ENCODE results near the gene COL6A1.

Gene COL6A1

GRCh38 chr21:46035809-46036695 is 54.5 kb downstream of the COL6A1 start:
- Histone ChIP-seq H3K9me3 (ENCODE audit: control insufficient read depth, low read depth, low read length) (no peaks in the 10 kb centered on the region), H3K27ac (ENCODE audit: low read length) (no peak overlapping the region), H3K4me1 (ENCODE audit: control insufficient read depth, low read depth, low read length) (no peaks in the 10 kb centered on the region), H3K36me3 (ENCODE audit: control insufficient read depth, low read depth, low read length) (no peaks in the 10 kb centered on the region), H3K9ac (ENCODE audit: low read length) (no peak overlapping the region), H3K4me3 (ENCODE audit: low read length) (no peak overlapping the region), H3K27me3 (ENCODE audit: control insufficient read depth, insufficient read depth, low read length) (no peaks in the 10 kb centered on the region)

- Histone ChIP-seq H3K9me3 (ENCODE audit: control insufficient read depth, low read depth, low read length) (no peaks in the 10 kb centered on the region), H3K9ac (ENCODE audit: low read length) (no peak overlapping the region), H3K27me3 (ENCODE audit: control insufficient read depth, insufficient read depth, low read length) (no peaks in the 10 kb centered on the region), H3K36me3 (ENCODE audit: control insufficient read depth, low read depth, low read length) (no peaks in the 10 kb centered on the region), H3K4me1 (ENCODE audit: control insufficient read depth, low read depth, low read length) (no peaks in the 10 kb centered on the region), H3K27ac (ENCODE audit: low read length) (no peak overlapping the region), H3K4me3 (ENCODE audit: low read length) (no peak overlapping the region)
Measured at GRCh38 chr21:46036696-46037330, 55.2 kb downstream of the COL6A1 start.

GRCh38 chr21:46037331-46038325 is 56.1 kb downstream of the COL6A1 start:
- Histone ChIP-seq H3K36me3 (ENCODE audit: control insufficient read depth, low read depth, low read length) (no peaks in the 10 kb centered on the region), H3K27ac (ENCODE audit: low read length) (no peak overlapping the region), H3K9ac (ENCODE audit: low read length) (no peak overlapping the region), H3K4me3 (ENCODE audit: low read length) (no peak overlapping the region), H3K9me3 (ENCODE audit: control insufficient read depth, low read depth, low read length) (no peaks in the 10 kb centered on the region), H3K4me1 (ENCODE audit: control insufficient read depth, low read depth, low read length) (peaks cover under 1% of the 10 kb centered on the region), H3K27me3 (ENCODE audit: control insufficient read depth, insufficient read depth, low read length) (no peaks in the 10 kb centered on the region)

GRCh38 chr21:46038341-46038829 is 56.8 kb downstream of the COL6A1 start:
- H3K27me3 ChIP-seq (ENCODE audit: control insufficient read depth, insufficient read depth, low read length) = no peaks in the 10 kb centered on the region
- H3K4me1 ChIP-seq (ENCODE audit: control insufficient read depth, low read depth, low read length) = peaks cover 5% of the 10 kb centered on the region
- H3K9ac ChIP-seq (ENCODE audit: low read length) = no peak overlapping the region
- no peak overlapping the region for H3K27ac ChIP-seq (ENCODE audit: low read length)
- no peaks in the 10 kb centered on the region for H3K36me3 ChIP-seq (ENCODE audit: control insufficient read depth, low read depth, low read length)
- no peaks in the 10 kb centered on the region for H3K9me3 ChIP-seq (ENCODE audit: control insufficient read depth, low read depth, low read length)
- no peak overlapping the region for H3K4me3 ChIP-seq (ENCODE audit: low read length)

- Histone ChIP-seq H3K27me3 (ENCODE audit: control insufficient read depth, insufficient read depth, low read length) (no peaks in the 10 kb centered on the region), H3K4me1 (ENCODE audit: control insufficient read depth, low read depth, low read length) (peaks cover 5% of the 10 kb centered on the region), H3K4me3 (ENCODE audit: low read length) (no peak overlapping the region), H3K9ac (ENCODE audit: low read length) (no peak overlapping the region), H3K36me3 (ENCODE audit: control insufficient read depth, low read depth, low read length) (no peaks in the 10 kb centered on the region), H3K9me3 (ENCODE audit: control insufficient read depth, low read depth, low read length) (no peaks in the 10 kb centered on the region), H3K27ac (ENCODE audit: low read length) (no peak overlapping the region)
Measured at GRCh38 chr21:46038871-46039397, 57.4 kb downstream of the COL6A1 start.

GRCh38 chr21:46039891-46040660 is 58.5 kb downstream of the COL6A1 start:
- no peak overlapping the region for H3K9ac ChIP-seq (ENCODE audit: low read length)
- H3K36me3 ChIP-seq (ENCODE audit: control insufficient read depth, low read depth, low read length) = no peaks in the 10 kb centered on the region
- no peak overlapping the region for H3K4me3 ChIP-seq (ENCODE audit: low read length)
- no peak overlapping the region for H3K27ac ChIP-seq (ENCODE audit: low read length)
- no peaks in the 10 kb centered on the region for H3K9me3 ChIP-seq (ENCODE audit: control insufficient read depth, low read depth, low read length)
- H3K27me3 ChIP-seq (ENCODE audit: control insufficient read depth, insufficient read depth, low read length) = no peaks in the 10 kb centered on the region
- peaks cover 5% of the 10 kb centered on the region for H3K4me1 ChIP-seq (ENCODE audit: control insufficient read depth, low read depth, low read length)

GRCh38 chr21:46040707-46041106 is 59.1 kb downstream of the COL6A1 start:
- peaks cover 5% of the 10 kb centered on the region for H3K4me1 ChIP-seq (ENCODE audit: control insufficient read depth, low read depth, low read length)
- H3K27me3 ChIP-seq (ENCODE audit: control insufficient read depth, insufficient read depth, low read length) = no peaks in the 10 kb centered on the region
- no peaks in the 10 kb centered on the region for H3K36me3 ChIP-seq (ENCODE audit: control insufficient read depth, low read depth, low read length)
- no peak overlapping the region for H3K4me3 ChIP-seq (ENCODE audit: low read length)
- no peak overlapping the region for H3K9ac ChIP-seq (ENCODE audit: low read length)
- H3K27ac ChIP-seq (ENCODE audit: low read length) = no peak overlapping the region
- H3K9me3 ChIP-seq (ENCODE audit: control insufficient read depth, low read depth, low read length) = no peaks in the 10 kb centered on the region

GRCh38 chr21:46041183-46041582 is 59.6 kb downstream of the COL6A1 start:
- H3K4me3 ChIP-seq (ENCODE audit: low read length) = no peak overlapping the region
- H3K9me3 ChIP-seq (ENCODE audit: control insufficient read depth, low read depth, low read length) = no peaks in the 10 kb centered on the region
- no peak overlapping the region for H3K9ac ChIP-seq (ENCODE audit: low read length)
- H3K27me3 ChIP-seq (ENCODE audit: control insufficient read depth, insufficient read depth, low read length) = no peaks in the 10 kb centered on the region
- H3K27ac ChIP-seq (ENCODE audit: low read length) = no peak overlapping the region
- peaks cover 5% of the 10 kb centered on the region for H3K4me1 ChIP-seq (ENCODE audit: control insufficient read depth, low read depth, low read length)
- H3K36me3 ChIP-seq (ENCODE audit: control insufficient read depth, low read depth, low read length) = no peaks in the 10 kb centered on the region

GRCh38 chr21:46045154-46045553 is 63.6 kb downstream of the COL6A1 start:
- Histone ChIP-seq H3K9me3 (ENCODE audit: control insufficient read depth, low read depth, low read length) (no peaks in the 10 kb centered on the region), H3K27ac (ENCODE audit: low read length) (no peak overlapping the region), H3K9ac (ENCODE audit: low read length) (no peak overlapping the region), H3K27me3 (ENCODE audit: control insufficient read depth, insufficient read depth, low read length) (no peaks in the 10 kb centered on the region), H3K36me3 (ENCODE audit: control insufficient read depth, low read depth, low read length) (no peaks in the 10 kb centered on the region), H3K4me3 (ENCODE audit: low read length) (no peak overlapping the region), H3K4me1 (ENCODE audit: control insufficient read depth, low read depth, low read length) (peaks cover 15% of the 10 kb centered on the region)

- no peak overlapping the region for H3K9ac ChIP-seq (ENCODE audit: low read length)
- no peak overlapping the region for H3K4me3 ChIP-seq (ENCODE audit: low read length)
- H3K36me3 ChIP-seq (ENCODE audit: control insufficient read depth, low read depth, low read length) = no peaks in the 10 kb centered on the region
- peaks cover 15% of the 10 kb centered on the region for H3K4me1 ChIP-seq (ENCODE audit: control insufficient read depth, low read depth, low read length)
- H3K9me3 ChIP-seq (ENCODE audit: control insufficient read depth, low read depth, low read length) = no peaks in the 10 kb centered on the region
- H3K27me3 ChIP-seq (ENCODE audit: control insufficient read depth, insufficient read depth, low read length) = no peaks in the 10 kb centered on the region
- H3K27ac ChIP-seq (ENCODE audit: low read length) = no peak overlapping the region
Measured at GRCh38 chr21:46046471-46046870, 64.9 kb downstream of the COL6A1 start.
